Gastrocnemius medialis (tissue), 4 donors: Measurements from ENCODE around the gene BCL2L1.

Source experiments
- POLR2A ChIP-seq, 2 donors: fragments of 450-650 bp; IDR thresholded peaks; one replicate each; pipeline ENCODE4 v1.6.1; 2017; ENCODE audit warnings: antibody characterized with exemption in 2 of 2, mild to moderate bottlenecking in 2 of 2, moderate library complexity in 2 of 2
- TF ChIP-seq, protein P1 (sequence below), 5 experiments: fragments of 450-650 bp in 3 of 5; fragments of 200-600 bp in 2 of 5; sonication (generic) in 2 of 5; IDR thresholded peaks in 4 of 5; conservative IDR thresholded peaks in 1 of 5; 1 replicate in 4 of 5; 2 replicates in 1 of 5; pipeline ENCODE4 v1.5.1; 2016 to 2019; ENCODE audit warnings: antibody characterized with exemption in 5 of 5, mild to moderate bottlenecking in 3 of 5, moderate library complexity in 3 of 5

DNA sequence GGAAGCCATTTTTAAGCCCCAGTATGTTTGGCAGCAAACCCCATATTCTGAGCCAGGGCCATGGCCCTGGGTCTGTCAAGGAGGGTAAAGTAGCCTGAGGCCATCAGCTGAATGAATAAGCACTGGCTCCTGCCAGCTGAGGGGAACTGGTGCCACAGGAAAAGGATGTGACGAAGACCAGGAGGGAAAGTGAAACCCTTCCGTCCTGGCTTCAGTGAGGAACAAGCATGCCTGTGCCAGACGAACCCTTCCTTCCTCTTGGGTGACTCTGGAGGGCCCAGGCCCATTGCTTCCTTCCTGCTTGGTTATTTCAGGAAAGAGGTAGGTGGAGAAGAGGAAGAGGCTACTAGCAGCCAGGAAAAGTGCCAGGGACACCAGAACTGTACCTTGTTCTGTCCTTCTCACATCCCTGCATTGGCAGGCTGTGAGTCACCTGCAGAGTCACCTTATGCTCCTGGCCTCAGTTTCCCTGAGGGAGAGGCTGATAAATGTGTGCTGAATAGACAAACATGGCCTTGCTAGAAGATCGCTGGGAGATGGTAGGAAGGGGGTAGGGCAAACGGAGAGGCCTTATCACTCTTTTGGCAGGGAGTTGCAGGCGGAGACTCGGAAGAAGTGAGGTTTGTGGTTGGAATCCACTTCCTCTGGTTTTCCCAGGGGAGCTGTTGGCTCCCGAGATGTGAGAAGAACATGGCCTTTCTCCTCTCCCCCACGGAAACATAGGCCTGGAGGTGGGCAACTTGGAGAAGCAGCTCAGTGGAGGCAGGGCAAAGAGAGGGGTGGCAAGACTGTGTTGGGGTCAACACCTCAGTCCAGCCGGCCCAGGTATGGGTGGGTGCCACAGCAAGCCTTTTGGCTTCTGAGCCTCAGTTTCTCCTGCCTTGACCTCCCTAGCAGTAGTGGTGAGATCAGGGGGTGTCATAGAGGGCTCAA, 47.5 kb downstream of the BCL2L1 start:
- no peak for TF ChIP-seq POLR2A (IDR thresholded peaks at IDR 0.05)
- TF ChIP-seq, protein P1, sequence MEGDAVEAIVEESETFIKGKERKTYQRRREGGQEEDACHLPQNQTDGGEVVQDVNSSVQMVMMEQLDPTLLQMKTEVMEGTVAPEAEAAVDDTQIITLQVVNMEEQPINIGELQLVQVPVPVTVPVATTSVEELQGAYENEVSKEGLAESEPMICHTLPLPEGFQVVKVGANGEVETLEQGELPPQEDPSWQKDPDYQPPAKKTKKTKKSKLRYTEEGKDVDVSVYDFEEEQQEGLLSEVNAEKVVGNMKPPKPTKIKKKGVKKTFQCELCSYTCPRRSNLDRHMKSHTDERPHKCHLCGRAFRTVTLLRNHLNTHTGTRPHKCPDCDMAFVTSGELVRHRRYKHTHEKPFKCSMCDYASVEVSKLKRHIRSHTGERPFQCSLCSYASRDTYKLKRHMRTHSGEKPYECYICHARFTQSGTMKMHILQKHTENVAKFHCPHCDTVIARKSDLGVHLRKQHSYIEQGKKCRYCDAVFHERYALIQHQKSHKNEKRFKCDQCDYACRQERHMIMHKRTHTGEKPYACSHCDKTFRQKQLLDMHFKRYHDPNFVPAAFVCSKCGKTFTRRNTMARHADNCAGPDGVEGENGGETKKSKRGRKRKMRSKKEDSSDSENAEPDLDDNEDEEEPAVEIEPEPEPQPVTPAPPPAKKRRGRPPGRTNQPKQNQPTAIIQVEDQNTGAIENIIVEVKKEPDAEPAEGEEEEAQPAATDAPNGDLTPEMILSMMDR (IDR thresholded peaks at IDR 0.05 in 4 of 5, conservative IDR thresholded peaks at IDR 0.05 in 1 of 5), result no peak
